GM13976 (cell line): ENCODE data around the gene GLTPD2.
A peak's percentile ranks its signal among the peaks of the same experiment; 100 is the strongest.
"Not testable (repeated sequence)": the region's sequence is repeated elsewhere in the genome, so short reads cannot be mapped to it uniquely, and the experiment has no call there.

Experiments
- DNase-seq: peaks from one replicate; pipeline ENCODE4 v3.0.0; 2012; ENCODE audit warnings: low spot score
- in situ Hi-C: fragments of 300-500 bp; cut with MboI; formaldehyde crosslinking; loops from one replicate; pipeline ENCODE4 v1.12.0; 2022; ENCODE audit warnings: low sequenced_read_pairs, mixed read lengths, inconsistent platforms; ENCODE audit not compliant: unreplicated experiment
- TF ChIP-seq, protein P1 (sequence below): IDR thresholded peaks from 2 replicates; pipeline ENCODE4 v1.5.1; 2012; ENCODE audit warnings: borderline replicate concordance, mild to moderate bottlenecking; ENCODE audit not compliant: insufficient read depth; ENCODE audit errors: extremely low read depth, missing control alignments, control extremely low read depth

Gene GLTPD2

GRCh38 chr17:4827399-4827798 is 38.6 kb downstream of the GLTPD2 start:
- TF ChIP-seq, protein P1, sequence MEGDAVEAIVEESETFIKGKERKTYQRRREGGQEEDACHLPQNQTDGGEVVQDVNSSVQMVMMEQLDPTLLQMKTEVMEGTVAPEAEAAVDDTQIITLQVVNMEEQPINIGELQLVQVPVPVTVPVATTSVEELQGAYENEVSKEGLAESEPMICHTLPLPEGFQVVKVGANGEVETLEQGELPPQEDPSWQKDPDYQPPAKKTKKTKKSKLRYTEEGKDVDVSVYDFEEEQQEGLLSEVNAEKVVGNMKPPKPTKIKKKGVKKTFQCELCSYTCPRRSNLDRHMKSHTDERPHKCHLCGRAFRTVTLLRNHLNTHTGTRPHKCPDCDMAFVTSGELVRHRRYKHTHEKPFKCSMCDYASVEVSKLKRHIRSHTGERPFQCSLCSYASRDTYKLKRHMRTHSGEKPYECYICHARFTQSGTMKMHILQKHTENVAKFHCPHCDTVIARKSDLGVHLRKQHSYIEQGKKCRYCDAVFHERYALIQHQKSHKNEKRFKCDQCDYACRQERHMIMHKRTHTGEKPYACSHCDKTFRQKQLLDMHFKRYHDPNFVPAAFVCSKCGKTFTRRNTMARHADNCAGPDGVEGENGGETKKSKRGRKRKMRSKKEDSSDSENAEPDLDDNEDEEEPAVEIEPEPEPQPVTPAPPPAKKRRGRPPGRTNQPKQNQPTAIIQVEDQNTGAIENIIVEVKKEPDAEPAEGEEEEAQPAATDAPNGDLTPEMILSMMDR: no peak
- DNase-seq: no peak
- in situ Hi-C loops: no loop called here

DNA sequence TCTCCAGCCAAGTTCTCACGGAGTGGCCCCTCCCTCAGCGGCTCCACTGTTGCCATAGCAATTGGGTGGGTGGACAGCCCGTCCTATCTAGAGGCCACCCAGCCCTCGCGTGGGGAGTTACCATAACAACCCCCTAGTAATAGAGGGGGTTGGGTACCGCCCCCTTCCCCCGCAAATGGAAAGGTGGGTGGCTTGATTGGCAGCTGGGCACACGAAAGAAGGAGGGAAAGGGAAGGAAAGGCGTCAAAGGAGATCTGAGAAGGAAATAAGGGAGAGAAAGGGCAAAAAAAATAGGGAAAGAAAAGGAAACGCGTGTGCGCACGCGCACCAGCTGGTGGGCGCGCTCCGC is 44.0 kb downstream of the GLTPD2 start:
- in situ Hi-C loops, DNase-seq: not testable (repeated sequence)

DNA sequence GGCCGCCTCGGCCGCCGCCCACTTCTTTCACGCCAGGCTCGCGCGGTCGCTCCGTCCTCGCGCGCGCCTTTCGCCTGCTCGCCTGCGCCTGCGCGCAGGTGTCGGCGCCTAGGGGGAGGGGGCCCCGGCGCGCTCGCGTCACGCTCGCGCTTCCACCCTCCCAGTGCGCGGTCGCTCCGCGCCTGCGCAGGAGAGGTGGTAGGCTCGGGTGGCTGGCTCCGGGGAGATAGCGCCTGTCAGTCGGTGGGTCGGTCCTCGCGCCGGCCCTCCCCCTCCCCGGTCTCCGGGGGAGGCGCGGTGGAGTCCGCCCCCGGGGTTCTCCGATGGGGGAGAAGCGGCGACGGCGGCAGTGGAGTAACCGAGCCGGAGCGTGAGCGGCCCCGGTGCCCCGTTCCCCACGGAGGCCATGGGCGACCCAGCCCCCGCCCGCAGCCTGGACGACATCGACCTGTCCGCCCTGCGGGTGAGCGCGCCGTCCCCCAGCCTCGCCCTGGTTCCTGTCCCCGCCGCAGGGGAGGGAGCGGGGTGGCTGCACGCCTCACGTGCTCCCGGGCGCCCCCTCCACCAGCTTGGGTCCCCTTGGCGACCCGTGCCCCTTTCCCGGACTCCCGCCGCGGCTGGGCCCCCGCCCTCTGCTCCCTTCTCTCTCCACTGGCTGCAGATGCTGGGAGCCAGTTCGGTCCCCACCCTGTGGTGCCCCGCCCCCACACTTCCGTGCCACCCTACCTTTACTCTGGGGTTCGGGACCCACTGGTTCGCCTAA is 44.6 kb downstream of the GLTPD2 start, which contains the start of gene MINK1:
Gene MINK1, plus strand, starts transcription at position 163 of the 763 bp plus-strand sequence. Its CDS starts 244 bp downstream, at position 407.
- peak; percentile 100 for DNase-seq
- TF ChIP-seq, protein P1: no peak
- in situ Hi-C loops: no loop called here

DNA sequence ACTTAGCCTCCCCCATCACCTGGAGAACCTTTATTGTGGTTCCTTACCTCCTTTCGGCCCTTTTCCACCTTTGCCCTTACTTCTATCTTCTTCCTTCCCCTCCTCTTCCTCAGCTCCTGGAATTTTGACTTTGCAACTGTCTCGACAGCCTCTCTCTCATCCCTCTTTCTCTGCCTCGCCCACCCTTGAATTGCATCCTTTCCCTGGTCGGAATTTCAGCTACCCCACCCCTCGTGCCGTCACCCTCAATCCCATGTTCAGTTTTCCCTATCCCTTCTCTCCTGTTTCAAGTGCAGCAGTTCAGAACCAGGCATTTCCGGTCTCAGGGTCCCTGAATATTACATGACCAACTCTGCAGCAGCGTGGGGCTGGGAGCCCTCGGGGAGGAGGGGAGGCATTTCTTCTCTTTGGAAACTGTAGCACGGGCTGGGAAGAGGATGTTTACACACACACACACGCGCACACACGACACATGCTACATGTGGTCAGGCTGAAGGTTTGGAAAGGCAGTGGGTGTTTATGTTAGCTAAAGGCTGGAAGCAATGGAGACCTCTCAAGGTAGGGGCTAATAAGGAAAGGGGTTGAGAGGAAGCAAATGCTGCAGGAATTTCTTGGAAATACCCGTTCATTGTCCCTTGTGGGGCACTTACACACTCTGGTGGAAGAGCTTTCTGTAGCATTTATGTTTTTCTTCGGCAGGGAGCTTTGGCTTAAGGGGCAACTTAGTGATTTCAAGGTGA is 45.3 kb downstream of the GLTPD2 start:
- TF ChIP-seq, protein P1: no peak
- in situ Hi-C loops: no loop called here
- DNase-seq: no peak

GRCh38 chr17:4834681-4835020 is 45.9 kb downstream of the GLTPD2 start:
- in situ Hi-C loops: no loop called here
- TF ChIP-seq, protein P1: no peak
- no peak for DNase-seq

DNA sequence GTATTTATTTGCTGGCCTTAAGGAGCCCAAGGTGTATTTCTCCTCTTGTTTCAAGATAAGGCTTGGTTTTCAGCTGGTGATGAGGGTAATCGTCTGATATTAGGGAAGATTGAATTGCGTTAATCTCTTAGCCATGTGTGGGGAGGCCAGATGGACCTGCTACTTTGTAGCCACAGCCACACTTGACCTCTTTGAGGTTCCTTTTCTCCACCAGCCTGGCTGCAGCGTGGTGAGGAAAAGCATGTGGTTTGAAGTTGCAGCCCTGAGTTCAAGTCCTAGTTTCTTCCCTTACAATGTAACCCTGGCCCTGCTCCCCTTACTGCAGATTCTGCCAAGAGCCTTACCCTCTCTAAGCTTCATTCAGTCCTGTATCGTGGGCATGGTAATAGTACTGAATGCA is 47.5 kb downstream of the GLTPD2 start:
- no peak for DNase-seq
- in situ Hi-C loops: no loop called here
- TF ChIP-seq, protein P1: no peak
